HL-60 (cell line): Measurements from ENCODE around the gene AGPAT3.

ENCODE experiments used
- POLR2AphosphoS5 ChIP-seq: IDR thresholded peaks from 2 replicates; pipeline ENCODE4 v1.6.1; 2012; ENCODE audit warnings: low read depth
- REST ChIP-seq: IDR thresholded peaks from 2 replicates; pipeline ENCODE4 v1.6.1; 2012; ENCODE audit warnings: low read depth; ENCODE audit not compliant: insufficient replicate concordance
- SPI1 ChIP-seq: IDR thresholded peaks from 2 replicates; pipeline ENCODE4 v1.6.1; 2012; ENCODE audit warnings: low read depth, mild to moderate bottlenecking, borderline replicate concordance
- TF ChIP-seq, protein P1 (sequence below): IDR thresholded peaks from one replicate; pipeline ENCODE4 v1.5.1; 2011; ENCODE audit warnings: low read length, control low read depth, inconsistent platforms; ENCODE audit not compliant: insufficient read depth

DNA sequence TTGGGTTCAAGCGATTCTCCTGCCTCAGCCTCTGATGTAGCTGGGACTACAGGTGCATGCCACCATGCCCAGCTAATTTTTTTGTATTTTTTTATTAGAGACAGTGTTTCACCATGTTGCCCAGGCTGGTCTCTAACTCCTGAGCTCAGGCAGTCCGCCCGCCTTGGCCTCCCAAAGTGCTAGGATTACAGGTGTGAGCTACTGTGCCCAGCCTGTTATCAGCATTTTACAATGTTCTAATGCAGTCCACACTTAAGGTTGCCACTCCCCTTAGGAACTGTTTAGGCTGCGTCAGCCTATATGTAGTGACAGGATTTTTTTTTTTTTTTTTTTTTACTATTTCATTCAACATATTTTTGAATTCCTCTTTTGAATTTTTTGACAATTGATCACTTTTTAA, 30.2 kb downstream of the AGPAT3 start:
- TF ChIP-seq, protein P1, sequence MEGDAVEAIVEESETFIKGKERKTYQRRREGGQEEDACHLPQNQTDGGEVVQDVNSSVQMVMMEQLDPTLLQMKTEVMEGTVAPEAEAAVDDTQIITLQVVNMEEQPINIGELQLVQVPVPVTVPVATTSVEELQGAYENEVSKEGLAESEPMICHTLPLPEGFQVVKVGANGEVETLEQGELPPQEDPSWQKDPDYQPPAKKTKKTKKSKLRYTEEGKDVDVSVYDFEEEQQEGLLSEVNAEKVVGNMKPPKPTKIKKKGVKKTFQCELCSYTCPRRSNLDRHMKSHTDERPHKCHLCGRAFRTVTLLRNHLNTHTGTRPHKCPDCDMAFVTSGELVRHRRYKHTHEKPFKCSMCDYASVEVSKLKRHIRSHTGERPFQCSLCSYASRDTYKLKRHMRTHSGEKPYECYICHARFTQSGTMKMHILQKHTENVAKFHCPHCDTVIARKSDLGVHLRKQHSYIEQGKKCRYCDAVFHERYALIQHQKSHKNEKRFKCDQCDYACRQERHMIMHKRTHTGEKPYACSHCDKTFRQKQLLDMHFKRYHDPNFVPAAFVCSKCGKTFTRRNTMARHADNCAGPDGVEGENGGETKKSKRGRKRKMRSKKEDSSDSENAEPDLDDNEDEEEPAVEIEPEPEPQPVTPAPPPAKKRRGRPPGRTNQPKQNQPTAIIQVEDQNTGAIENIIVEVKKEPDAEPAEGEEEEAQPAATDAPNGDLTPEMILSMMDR: no peak
- TF ChIP-seq POLR2AphosphoS5 (no peak), REST (no peak), SPI1 (no peak)
